ENCODE measurements around the gene AGPAT1.

AGPAT1 gene

GRCh38 chr6:32126880-32127279, 49.0 kb downstream of the AGPAT1 start:
- Histone ChIP-seq H3K9ac (ENCODE audit: low read length in 2 of 2) (peak overlapping the region; percentile 82 to 95), H3K36me3 (ENCODE audit: control insufficient read depth in 2 of 2, insufficient read depth in 2 of 2, low read length in 2 of 2) (peaks cover 15 to 21% of the 10 kb centered on the region in 2 donors), H3K4me1 (ENCODE audit: control insufficient read depth, insufficient read depth, low read length) (peaks cover 32% of the 10 kb centered on the region), H3K4me3 (ENCODE audit: low read length in 2 of 2) (peak overlapping the region; percentile 97 to 100), H3K27ac (ENCODE audit: low read length) (no peak overlapping the region), H3K9me3 (ENCODE audit: control insufficient read depth in 2 of 2, low read length in 2 of 2) (no peaks in the 10 kb centered on the region), H3K27me3 (ENCODE audit: control insufficient read depth in 1 of 2, insufficient read depth in 2 of 2, low read length in 2 of 2) (no peaks in the 10 kb centered on the region)

GRCh38 chr6:32123681-32124080, 52.2 kb downstream of the AGPAT1 start:
- peaks cover 35 to 36% of the 10 kb centered on the region in 2 donors for H3K36me3 ChIP-seq (ENCODE audit: control insufficient read depth in 2 of 2, insufficient read depth in 2 of 2, low read length in 2 of 2)

GRCh38 chr6:32120573-32121059, 55.3 kb downstream of the AGPAT1 start:
- H3K27ac ChIP-seq (ENCODE audit: low read length): no peak overlapping the region
- peaks cover 44 to 54% of the 10 kb centered on the region in 2 donors for H3K36me3 ChIP-seq (ENCODE audit: control insufficient read depth in 2 of 2, insufficient read depth in 2 of 2, low read length in 2 of 2)
- no peak overlapping the region for H3K4me3 ChIP-seq (ENCODE audit: low read length in 2 of 2)
- H3K27me3 ChIP-seq (ENCODE audit: control insufficient read depth in 1 of 2, insufficient read depth in 2 of 2, low read length in 2 of 2): no peaks in the 10 kb centered on the region
- H3K9ac ChIP-seq (ENCODE audit: low read length in 2 of 2): no peak overlapping the region
- H3K4me1 ChIP-seq (ENCODE audit: control insufficient read depth, insufficient read depth, low read length): peaks cover 16% of the 10 kb centered on the region
- no peaks in the 10 kb centered on the region for H3K9me3 ChIP-seq (ENCODE audit: control insufficient read depth in 2 of 2, low read length in 2 of 2)

More at GRCh38 chr6:32123681-32124080, 52.2 kb downstream of the AGPAT1 start:
- Histone ChIP-seq H3K9ac (ENCODE audit: low read length in 2 of 2) (no peak overlapping the region), H3K4me1 (ENCODE audit: control insufficient read depth, insufficient read depth, low read length) (peaks cover 32% of the 10 kb centered on the region), H3K27me3 (ENCODE audit: control insufficient read depth in 1 of 2, insufficient read depth in 2 of 2, low read length in 2 of 2) (no peaks in the 10 kb centered on the region), H3K4me3 (ENCODE audit: low read length in 2 of 2) (no peak overlapping the region), H3K9me3 (ENCODE audit: control insufficient read depth in 2 of 2, low read length in 2 of 2) (no peaks in the 10 kb centered on the region), H3K27ac (ENCODE audit: low read length) (no peak overlapping the region)

- peak overlapping the region; percentile 24 for H3K27ac ChIP-seq (ENCODE audit: low read length)
Measured at GRCh38 chr6:32118782-32119628, 56.9 kb downstream of the AGPAT1 start.

More at GRCh38 chr6:32118782-32119628, 56.9 kb downstream of the AGPAT1 start:
- Histone ChIP-seq H3K9ac (ENCODE audit: low read length in 2 of 2) (peak overlapping the region; percentile 6 to 55), H3K9me3 (ENCODE audit: control insufficient read depth in 2 of 2, low read length in 2 of 2) (no peaks in the 10 kb centered on the region), H3K36me3 (ENCODE audit: control insufficient read depth in 2 of 2, insufficient read depth in 2 of 2, low read length in 2 of 2) (peaks cover 47 to 53% of the 10 kb centered on the region in 2 donors), H3K4me3 (ENCODE audit: low read length in 2 of 2) (no peak overlapping the region), H3K4me1 (ENCODE audit: control insufficient read depth, insufficient read depth, low read length) (peaks cover 16% of the 10 kb centered on the region), H3K27me3 (ENCODE audit: control insufficient read depth in 1 of 2, insufficient read depth in 2 of 2, low read length in 2 of 2) (no peaks in the 10 kb centered on the region)
